NCI-H1105 treated with DMSO at 0.1 percent for 48 hours (cell line): ENCODE data around the gene MAG.
A peak's percentile ranks its signal among the peaks of the same experiment; 100 is the strongest.
"Not testable (repeated sequence)": the region's sequence is repeated elsewhere in the genome, so short reads cannot be mapped to it uniquely, and the experiment has no call there.

Experiments used
- DNase-seq: peaks from one replicate; lab custom pipeline; 2025; lab: John Stamatoyannopoulos, UW

The MAG gene

GRCh38 chr19:35346193-35347052 lies 54.5 kb downstream of the MAG start:
- DNase-seq = peak; percentile 10

DNA sequence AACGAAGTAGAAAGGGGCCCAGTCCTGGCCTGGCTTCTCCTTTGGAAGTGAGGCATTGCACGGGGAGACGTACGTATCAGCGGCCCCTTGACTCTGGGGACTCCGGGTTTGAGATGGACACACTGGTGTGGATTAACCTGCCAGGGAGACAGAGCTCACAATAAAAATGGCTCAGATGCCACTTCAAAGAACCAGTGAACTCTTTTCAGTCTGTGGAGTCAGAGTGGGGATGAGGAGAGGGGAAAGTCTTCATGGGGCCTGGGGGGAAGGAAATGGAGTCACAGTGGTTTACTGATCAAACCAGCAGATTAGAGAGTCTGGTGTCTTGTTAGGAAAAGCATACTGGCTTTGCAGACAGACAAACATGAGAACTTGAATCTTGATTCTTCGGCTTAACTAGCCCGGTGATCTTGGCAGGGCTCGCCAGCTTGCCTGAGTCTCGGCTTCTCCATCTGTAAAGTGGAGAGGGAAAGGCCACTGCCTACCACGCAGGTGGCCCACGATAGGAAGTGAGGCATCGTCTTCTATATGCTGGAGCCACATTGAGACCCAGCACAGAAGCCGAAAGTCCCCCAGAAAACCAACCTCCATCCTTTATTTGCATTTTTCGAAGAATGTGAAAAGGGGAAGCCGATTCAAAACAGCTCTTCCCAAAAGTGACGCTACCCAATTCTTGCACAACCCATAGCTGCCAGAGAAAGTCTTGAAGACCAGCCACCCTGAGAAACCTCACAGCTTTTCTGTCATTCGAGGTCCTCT lies 55.4 kb downstream of the MAG start, which contains the start of gene FFAR1:
Gene FFAR1 (plus strand): TSS at position 732 of the 759 bp plus-strand sequence. CDS start 3,650 bp downstream, outside the sequence.
- DNase-seq = no peak

DNA sequence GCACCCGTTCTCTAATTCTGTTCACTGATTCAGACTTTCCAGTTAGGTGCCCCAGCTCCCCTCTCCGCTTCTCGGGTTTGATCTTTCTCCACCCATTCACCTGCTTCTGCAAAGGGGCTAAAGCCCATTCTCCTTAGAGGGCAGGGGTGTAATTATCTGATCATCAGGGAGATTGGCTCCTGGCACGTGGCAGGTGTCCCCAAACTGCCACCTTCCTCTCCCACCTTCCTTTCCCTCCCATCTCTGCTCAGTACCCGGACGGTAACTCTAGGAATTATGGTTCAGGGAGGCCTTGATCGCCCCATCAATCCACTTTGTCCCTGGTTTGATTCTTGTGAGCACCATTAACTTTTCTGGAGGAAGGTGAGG lies 56.0 kb downstream of the MAG start:
- no peak for DNase-seq

- no peak for DNase-seq
These were observed 57.1 kb downstream of the MAG start for GRCh38 chr19:35348911-35349611.

- DNase-seq = no peak
These were observed 57.9 kb downstream of the MAG start for GRCh38 chr19:35349614-35350521.

DNA sequence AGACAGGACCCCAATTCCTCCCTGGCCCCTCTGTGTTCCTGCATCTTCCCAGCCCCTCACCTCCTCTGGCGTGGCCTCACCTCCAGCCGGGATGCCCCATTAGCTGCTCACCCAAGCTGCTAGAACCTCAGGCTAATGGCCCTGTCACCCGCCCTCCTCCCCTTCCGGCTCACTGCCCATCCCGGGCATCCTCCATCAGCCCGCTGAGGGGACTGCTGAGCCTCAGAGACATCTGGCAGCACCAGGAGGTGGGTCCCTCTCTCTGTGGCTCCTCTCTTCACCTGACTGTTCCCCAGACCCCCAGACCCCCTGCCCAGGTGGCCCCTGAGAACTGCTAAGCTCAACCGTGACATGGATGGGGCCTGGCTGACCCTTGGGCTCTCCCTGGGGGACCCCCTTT lies 58.6 kb downstream of the MAG start:
- DNase-seq = no peak

- no peak for DNase-seq
These were observed 59.6 kb downstream of the MAG start for GRCh38 chr19:35351411-35352176.

GRCh38 chr19:35352177-35352447 lies 60.2 kb downstream of the MAG start:
- DNase-seq = no peak

DNA sequence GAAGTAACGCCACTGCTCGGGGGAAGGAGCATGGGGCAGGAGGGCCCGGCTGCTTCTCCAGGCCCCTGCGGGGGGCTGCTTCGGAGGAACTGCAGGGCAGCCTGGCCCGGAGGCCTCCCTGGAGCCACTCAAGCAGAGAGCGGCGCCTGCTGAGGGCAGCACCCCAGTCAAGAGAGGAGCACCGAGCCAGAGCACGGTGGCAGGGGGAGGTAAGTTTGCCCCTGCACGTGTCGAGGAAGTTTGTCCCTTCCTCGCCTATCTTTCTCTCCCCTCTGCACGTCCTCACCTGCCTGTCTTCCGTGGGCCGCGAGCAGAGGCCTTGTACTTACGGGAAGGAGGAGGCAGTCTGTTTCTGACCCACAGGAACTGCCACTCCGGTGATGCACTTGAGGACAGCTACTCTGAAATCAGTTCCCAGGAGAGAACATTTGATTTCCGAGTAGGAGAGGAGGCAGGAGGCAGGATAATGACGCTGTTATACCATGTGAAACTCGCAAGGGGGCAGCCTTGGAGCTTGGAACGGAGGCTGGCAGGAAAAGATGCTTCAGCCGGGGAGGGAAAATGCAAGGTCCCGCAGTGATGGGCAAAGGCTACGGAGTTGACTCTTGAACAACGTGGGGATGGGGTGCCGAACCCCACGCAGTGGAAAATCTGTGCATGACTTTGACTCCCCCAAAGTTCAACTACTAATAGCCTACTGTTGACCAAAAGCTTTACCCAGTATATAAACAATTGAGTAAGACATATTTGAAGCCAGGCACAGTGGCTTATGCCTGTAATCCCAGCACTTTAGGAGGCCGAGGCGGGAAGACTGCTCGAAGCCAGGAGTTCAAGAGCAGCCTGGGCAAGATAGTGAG lies 60.7 kb downstream of the MAG start:
- DNase-seq = peak; percentile 76

GRCh38 chr19:35353635-35354034 lies 61.7 kb downstream of the MAG start:
- DNase-seq = no peak

DNA sequence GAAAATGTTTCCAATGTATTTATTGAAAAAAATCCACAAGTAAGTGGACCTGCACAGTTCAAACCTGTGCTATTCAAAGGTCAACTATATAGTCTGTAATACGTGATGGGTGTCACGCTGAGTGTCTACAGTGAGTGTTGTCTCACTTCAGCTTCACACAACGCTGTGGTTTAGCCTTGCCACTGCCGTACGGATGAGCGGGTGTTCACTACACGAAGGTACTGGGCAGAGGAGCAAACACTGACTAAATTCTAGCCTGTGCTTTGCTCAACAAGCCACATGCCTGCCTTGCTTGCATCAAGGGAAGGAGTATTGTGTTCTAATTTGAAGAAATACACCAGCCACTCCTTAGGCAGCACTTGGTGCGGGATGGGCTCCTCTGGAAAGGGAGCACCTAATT lies 62.9 kb downstream of the MAG start:
- DNase-seq = no peak

DNA sequence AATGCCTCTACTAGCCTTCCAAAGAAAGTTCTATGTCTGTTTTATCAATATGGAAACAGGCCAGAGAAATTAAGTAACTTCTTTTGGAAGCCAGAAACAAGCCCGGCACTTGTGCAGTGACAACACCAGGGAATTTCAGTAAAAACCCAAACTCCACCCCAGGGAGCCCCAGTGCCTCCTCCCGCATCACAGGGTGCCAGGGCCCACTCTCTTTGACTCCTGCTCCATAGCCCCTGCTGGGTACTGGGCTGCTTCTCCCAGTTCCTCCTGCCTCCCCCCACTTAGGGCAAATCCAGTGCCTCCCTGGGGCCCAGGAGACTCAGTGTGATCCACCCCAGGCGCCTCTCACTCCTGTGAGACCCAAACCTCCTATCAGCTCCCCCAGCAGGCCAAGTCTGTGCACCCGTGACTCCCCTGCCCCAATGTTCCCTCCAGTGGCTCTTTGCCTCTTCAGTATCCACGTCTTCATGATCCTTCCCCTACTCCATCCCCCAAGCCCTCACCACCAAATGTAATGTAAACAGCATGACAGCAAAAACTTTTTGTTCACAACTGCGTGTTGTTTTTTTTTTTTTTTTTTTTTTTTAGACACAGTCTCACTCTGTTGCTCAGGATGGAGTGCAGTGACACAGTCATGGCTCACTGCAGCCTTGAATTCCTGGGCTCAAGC lies 64.0 kb downstream of the MAG start:
- no peak for DNase-seq

GRCh38 chr19:35357867-35358573 lies 66.1 kb downstream of the MAG start, which contains the start of gene FFAR3:
TSS of gene FFAR3 (plus strand) at chr19:35358460. CDS start at chr19:35358891, 431 bp downstream.
- no peak for DNase-seq

GRCh38 chr19:35358834-35359233 lies 66.9 kb downstream of the MAG start:
- not testable (repeated sequence) for DNase-seq

- not testable (repeated sequence) for DNase-seq
These were observed 67.4 kb downstream of the MAG start for GRCh38 chr19:35359395-35359794.

DNA sequence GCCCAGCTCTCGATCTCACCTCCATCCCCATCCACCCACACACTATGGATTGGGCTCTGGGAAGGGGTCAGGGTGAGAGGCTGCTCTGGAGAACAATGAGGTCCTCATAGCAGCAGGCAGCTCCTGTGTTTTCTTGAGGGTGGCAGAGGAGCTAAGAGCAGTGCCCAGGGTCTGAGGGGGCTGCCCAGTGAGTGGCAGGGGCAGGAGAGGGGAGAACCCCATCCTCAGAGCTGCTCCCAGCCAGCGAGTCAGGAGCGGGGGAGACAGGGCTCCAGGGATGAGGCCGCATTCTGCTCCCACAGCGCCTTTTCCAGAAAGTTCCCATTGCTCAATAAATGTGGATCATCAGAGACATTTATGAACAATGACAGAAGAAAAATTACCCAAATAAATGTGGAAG lies 68.1 kb downstream of the MAG start:
- not testable (repeated sequence) for DNase-seq

GRCh38 chr19:35360880-35361420 lies 69.0 kb downstream of the MAG start:
- DNase-seq = no peak

DNA sequence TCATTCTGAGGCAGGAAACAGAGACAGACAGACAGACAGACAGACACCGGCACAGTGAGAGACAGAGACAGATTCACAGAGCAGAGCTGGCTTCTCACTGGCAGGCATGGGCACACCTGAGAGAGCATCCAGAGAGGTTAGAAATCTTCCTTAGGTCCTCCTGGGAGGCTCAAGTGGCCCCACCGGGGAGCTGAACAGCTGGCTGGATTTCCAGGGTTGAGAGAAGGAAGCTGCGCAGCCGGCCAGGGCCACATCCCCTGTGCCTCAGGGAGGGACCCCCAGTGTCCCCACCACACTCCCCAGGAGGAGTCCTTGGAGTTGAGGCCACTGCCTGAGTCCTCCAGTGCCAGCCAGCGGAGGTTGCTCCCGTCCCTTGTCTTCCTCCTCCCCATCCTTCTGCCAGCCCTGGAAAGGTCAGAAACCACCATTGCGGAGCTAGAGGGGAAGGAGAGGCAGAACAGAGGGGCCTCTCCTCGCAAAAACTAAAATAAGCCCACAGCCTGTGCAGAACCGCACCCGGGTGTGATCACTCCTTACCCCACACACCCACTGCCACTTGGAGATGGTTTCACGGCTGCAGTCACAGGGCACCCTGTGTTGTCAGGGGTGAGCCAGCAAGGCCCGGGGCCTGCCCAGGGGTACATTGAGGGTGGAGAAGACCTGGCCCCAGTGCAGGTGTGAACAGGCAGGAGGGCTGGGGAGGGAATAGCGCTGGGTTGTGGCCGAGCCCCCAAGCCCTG lies 70.5 kb downstream of the MAG start:
- no peak for DNase-seq
